LNCaP clone FGC (cell line): Measurements from ENCODE around the gene ACVRL1.

Source experiments
- DNase-seq: peaks from one replicate; pipeline ENCODE4 v3.0.0-alpha.2; 2011; ENCODE audit warnings: low read depth
- H3K4me3 ChIP-seq: 2 replicates; pipeline ENCODE4 v1.5.1; 2011; ENCODE audit warnings: mild to moderate bottlenecking, low read depth, low read length, control low read depth
- TF ChIP-seq, protein P1 (sequence below): IDR thresholded peaks from 2 replicates; pipeline ENCODE4 v1.5.1; 2012; ENCODE audit warnings: mild to moderate bottlenecking; ENCODE audit not compliant: control insufficient read depth, insufficient read depth; ENCODE audit errors: extremely low read depth

Gene ACVRL1

DNA sequence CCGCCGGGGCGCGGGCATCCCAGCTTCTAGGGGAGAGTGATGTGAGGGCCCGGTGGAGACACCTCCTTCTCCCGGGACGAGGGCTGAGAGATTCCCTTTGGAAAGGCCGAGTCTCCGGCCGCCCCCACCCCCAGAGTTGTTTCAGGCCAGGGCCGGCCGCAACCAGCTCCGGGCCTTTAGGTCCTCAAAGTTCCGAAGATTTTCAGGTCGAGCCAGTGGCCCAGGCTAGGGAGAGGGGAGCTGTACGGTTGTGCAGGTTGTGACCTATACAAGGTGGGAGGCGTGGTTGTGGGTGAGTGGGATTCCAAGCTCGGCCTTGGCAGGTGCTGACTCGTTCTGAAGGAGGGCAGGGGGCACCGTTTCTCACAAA, 37.8 kb upstream of the ACVRL1 start:
- TF ChIP-seq, protein P1, sequence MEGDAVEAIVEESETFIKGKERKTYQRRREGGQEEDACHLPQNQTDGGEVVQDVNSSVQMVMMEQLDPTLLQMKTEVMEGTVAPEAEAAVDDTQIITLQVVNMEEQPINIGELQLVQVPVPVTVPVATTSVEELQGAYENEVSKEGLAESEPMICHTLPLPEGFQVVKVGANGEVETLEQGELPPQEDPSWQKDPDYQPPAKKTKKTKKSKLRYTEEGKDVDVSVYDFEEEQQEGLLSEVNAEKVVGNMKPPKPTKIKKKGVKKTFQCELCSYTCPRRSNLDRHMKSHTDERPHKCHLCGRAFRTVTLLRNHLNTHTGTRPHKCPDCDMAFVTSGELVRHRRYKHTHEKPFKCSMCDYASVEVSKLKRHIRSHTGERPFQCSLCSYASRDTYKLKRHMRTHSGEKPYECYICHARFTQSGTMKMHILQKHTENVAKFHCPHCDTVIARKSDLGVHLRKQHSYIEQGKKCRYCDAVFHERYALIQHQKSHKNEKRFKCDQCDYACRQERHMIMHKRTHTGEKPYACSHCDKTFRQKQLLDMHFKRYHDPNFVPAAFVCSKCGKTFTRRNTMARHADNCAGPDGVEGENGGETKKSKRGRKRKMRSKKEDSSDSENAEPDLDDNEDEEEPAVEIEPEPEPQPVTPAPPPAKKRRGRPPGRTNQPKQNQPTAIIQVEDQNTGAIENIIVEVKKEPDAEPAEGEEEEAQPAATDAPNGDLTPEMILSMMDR, result no peak
- DNase-seq, result no peak
- H3K4me3 ChIP-seq, result no peak overlapping the region

DNA sequence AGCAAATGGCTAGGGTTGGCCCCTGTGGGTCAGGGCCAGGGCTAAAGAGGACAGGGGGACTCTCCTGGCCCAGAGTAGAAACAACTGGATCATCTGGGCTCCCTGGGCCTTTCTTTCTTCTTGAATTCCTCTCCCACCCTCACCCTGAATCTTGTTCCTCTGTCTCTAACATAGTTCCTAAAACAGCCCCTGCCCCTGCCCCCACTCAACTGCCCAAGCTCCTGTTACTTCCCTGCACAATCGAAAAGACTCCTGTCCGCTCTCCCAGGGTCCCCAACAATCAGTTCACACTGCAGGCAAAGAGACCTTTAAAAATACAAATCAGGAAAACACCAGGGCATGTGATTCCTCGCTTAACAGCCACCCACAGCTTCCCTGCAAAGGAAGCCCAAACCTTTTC, 37.4 kb upstream of the ACVRL1 start:
- TF ChIP-seq, protein P1, result no peak
- no peak overlapping the region for H3K4me3 ChIP-seq
- DNase-seq, result no peak

DNA sequence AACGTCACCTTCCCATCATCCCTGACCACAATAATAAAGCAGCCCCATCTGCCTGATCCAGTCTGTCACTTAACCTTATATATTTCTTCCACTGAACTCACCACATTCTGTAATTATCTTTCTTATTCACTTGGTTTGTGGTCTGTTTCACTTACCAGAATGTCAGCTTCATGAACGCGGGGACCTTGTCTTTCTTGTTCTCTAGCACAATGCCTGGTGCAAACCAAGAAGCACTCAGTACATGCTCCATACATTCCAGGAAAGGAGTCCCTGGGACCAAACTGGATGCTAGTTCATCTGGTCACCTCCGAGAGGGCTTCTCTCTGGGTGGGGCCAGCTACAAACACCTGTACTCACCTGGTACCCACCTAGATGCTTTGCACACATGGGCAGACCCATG, 36.8 kb upstream of the ACVRL1 start:
- DNase-seq, result no peak
- H3K4me3 ChIP-seq, result no peak overlapping the region
- TF ChIP-seq, protein P1, result no peak

DNA sequence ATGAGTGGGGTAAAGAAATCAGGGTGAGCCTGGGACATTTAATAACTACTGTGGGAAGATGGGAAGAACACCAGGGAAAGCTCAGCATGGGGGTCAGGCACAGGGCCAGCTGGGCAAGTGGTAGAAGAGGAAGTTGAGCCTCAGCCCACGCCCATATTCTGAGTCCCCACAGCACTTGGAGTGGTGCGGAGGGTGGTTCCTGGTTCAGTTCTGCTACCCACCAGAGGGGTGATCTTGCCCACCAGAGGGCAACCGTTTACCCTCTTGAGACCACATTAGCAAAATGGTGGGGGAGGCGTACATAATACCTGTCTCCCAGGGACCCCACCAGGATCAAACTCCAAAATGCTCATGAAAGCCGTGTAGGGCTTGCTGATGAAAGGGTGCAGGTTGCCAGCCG, 36.2 kb upstream of the ACVRL1 start:
- no peak for DNase-seq
- H3K4me3 ChIP-seq, result no peak overlapping the region
- TF ChIP-seq, protein P1, result no peak

DNA sequence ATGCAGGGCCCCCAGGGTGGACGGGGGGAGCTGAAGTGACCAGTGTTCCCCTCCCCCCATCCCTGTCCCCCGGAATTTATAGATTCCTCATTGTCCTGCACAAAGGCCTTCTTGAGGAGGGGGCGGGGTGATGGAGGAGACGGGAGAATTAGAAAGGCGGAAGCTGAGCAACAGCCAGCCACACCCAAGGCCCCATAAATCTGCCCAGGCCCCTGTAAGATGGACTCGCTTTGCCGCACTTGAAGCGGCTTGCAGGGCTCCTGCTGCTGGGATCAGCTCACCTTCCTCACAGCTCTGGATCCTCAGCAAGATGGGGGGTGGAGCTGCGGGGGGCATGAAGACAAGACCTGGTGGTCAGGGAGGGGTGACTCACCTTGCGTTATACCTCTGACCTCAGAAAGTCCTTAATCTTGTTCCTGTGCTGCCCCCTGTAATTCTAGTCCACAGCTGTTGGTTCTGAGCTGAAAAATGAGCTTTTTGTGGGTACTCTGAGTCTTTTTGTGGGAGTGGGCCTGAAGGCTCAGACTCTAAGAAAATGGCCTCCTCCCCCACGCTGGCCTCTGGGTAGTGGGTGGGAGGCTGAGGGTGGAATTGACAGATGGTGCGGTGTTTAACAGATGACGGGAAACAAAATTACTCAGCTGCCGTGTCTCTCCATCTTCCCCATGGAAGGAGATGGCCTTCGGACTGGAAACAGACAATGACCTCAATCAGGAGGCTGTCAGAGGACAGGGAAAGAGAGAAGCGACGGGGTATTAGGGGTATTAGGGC, 35.2 kb upstream of the ACVRL1 start:
- DNase-seq, result no peak
- TF ChIP-seq, protein P1, result no peak
- H3K4me3 ChIP-seq, result no peak overlapping the region

DNA sequence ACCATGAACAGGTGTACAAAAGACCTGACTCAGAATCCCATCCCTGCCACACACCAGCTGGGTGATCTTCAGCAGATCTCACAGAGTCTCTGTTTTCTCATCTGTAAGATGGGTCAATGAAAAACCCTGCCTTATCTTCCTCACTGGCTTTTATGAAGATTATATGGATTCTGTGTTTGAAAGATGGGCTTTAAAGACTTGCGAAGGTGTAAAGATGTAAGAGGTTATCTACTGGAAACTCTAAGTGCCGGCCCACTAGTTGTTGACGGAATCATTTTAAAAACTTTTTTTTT, 34.7 kb upstream of the ACVRL1 start:
- no peak for DNase-seq
- TF ChIP-seq, protein P1, result no peak
- H3K4me3 ChIP-seq, result no peak overlapping the region

DNA sequence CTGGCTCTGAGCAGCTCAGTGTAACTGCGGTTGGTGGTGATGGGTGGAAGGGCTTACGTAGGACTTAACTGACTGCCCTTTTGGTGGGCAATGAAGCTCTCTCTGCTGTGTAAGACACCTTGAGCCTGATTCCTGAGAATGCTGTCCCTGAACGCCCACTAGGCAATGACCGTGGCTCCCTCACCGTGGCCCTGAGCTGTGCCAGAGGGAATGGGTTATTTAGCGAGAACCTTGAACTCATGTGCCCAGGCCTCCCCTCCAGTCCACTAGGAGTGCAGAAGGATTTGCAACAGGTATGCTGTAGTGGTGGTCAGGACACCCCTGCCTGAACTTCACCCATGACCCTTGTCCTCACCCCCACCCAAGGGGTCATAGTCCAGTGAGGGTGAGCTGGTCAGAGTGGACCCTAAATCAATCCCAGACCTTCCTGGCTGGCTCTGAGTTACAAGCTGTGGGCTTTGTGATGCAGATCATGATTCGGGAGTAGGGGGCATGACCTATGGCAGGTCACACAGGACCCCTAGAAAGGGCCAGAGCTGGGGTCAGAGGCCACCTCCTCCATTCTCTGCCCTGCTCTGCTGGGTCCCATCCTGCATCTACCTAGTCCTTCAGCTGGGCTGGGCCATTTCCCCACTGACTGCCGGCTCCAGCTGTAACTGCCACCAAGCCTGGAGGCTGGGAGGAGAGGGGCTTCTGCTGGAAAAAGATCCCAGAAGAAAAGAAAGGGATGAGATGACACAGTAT, 33.9 kb upstream of the ACVRL1 start:
- H3K4me3 ChIP-seq, result no peak overlapping the region
- no peak for DNase-seq
- TF ChIP-seq, protein P1, result no peak
